DOHH2 (cell line): ENCODE results near the gene PLA2G6.

Experiments used
- H3F3A ChIP-seq: fragments of 200-600 bp; sonication (generic), shearing (Covaris generic); 2 replicates; pipeline ENCODE4 v1.6.0; 2016; ENCODE audit warnings: antibody characterized with exemption, mild to moderate bottlenecking; ENCODE audit not compliant: control insufficient read depth, insufficient read depth
- H3K27ac ChIP-seq: fragments of 200-600 bp; sonication (generic); 2 replicates; pipeline ENCODE4 v1.5.1; 2014; ENCODE audit warnings: low read depth, mild to moderate bottlenecking, low read length, moderate library complexity
- H3K27me3 ChIP-seq: fragments of 200-600 bp; sonication (generic); 2 replicates; pipeline ENCODE4 v1.6.1; 2014; ENCODE audit warnings: mild to moderate bottlenecking, low read length, mixed read lengths; ENCODE audit not compliant: control insufficient read depth
- H3K36me3 ChIP-seq: fragments of 200-600 bp; sonication (generic); 2 replicates; pipeline ENCODE4 v1.6.1; 2014; ENCODE audit warnings: mild to moderate bottlenecking, low read length, moderate library complexity, mixed read lengths; ENCODE audit not compliant: control insufficient read depth
- H3K4me1 ChIP-seq: fragments of 200-600 bp; sonication (generic); 2 replicates; pipeline ENCODE4 v1.6.1; 2014; ENCODE audit warnings: mild to moderate bottlenecking, low read length, mixed read lengths; ENCODE audit not compliant: control insufficient read depth
- H3K4me2 ChIP-seq: fragments of 200-600 bp; sonication (generic); 2 replicates; pipeline ENCODE4 v1.6.0; 2014; ENCODE audit warnings: mild to moderate bottlenecking, low read length, moderate library complexity
- H3K4me3 ChIP-seq: fragments of 200-600 bp; sonication (generic); 2 replicates; pipeline ENCODE4 v1.5.1; 2014; ENCODE audit warnings: mild to moderate bottlenecking, low read length, mixed read lengths
- H3K79me2 ChIP-seq: fragments of 200-600 bp; sonication (generic); 2 replicates; pipeline ENCODE4 v1.6.1; 2014; ENCODE audit warnings: mild to moderate bottlenecking, low read length, mixed read lengths; ENCODE audit not compliant: control insufficient read depth
- H3K9me2 ChIP-seq: fragments of 200-600 bp; sonication (generic); replicated peaks from 2 replicates; pipeline ENCODE4 v1.6.1; 2014; ENCODE audit warnings: mild to moderate bottlenecking, low read length, mixed read lengths; ENCODE audit not compliant: control insufficient read depth
- H3K9me3 ChIP-seq: fragments of 200-600 bp; sonication (generic); 2 replicates; pipeline ENCODE4 v1.6.1; 2014; ENCODE audit warnings: antibody characterized with exemption, low read length, mixed read lengths; ENCODE audit not compliant: control insufficient read depth, insufficient read depth
- H4K20me1 ChIP-seq: fragments of 200-600 bp; sonication (generic); 2 replicates; pipeline ENCODE4 v1.6.0; 2014; ENCODE audit warnings: low read depth, mild to moderate bottlenecking, antibody characterized with exemption, low read length, moderate library complexity; ENCODE audit not compliant: control insufficient read depth, insufficient read depth
- CTCF ChIP-seq: fragments of 200-600 bp; sonication (generic); IDR thresholded peaks from one replicate; pipeline ENCODE4 v1.5.1; 2014; ENCODE audit warnings: antibody characterized with exemption, mild to moderate bottlenecking, low read depth, low read length; ENCODE audit not compliant: poor library complexity, severe bottlenecking
- EZH2phosphoT487 ChIP-seq: fragments of 200-600 bp; sonication (generic); IDR thresholded peaks from 2 replicates; pipeline ENCODE4 v1.6.1; 2017; ENCODE audit warnings: borderline replicate concordance, mild to moderate bottlenecking, antibody characterized with exemption, low read length, moderate library complexity, mixed read lengths

The PLA2G6 gene

GRCh38 chr22:38196791-38197419 lies 15.3 kb upstream of the PLA2G6 start:
- no peaks in the 10 kb centered on the region for H4K20me1 ChIP-seq
- H3K4me2 ChIP-seq: no peak overlapping the region

GRCh38 chr22:38193580-38193979 lies 11.9 kb upstream of the PLA2G6 start:
- Histone ChIP-seq H4K20me1 (no peaks in the 10 kb centered on the region), H3F3A (no peaks in the 10 kb centered on the region), H3K4me3 (no peak overlapping the region), H3K36me3 (no peaks in the 10 kb centered on the region), H3K79me2 (no peaks in the 10 kb centered on the region), H3K4me1 (peaks cover 7% of the 10 kb centered on the region; the same call in 1 of the 2 replicates), H3K9me3 (no peaks in the 10 kb centered on the region), H3K4me2 (no peak overlapping the region), H3K27ac (no peak overlapping the region), H3K9me2 (no peaks in the 10 kb centered on the region), H3K27me3 (peaks cover 3% of the 10 kb centered on the region; the same call in 1 of the 2 replicates)
- TF ChIP-seq CTCF (no peak), EZH2phosphoT487 (no peak)

More at GRCh38 chr22:38196791-38197419, 15.3 kb upstream of the PLA2G6 start:
- H3K79me2 ChIP-seq: no peaks in the 10 kb centered on the region
- H3K36me3 ChIP-seq: no peaks in the 10 kb centered on the region
- H3K27ac ChIP-seq: no peak overlapping the region
- H3K4me3 ChIP-seq: no peak overlapping the region
- no peaks in the 10 kb centered on the region for H3K9me3 ChIP-seq
- H3K9me2 ChIP-seq: no peaks in the 10 kb centered on the region
- H3K27me3 ChIP-seq: peaks cover 3% of the 10 kb centered on the region; the same call in 1 of the 2 replicates
- H3F3A ChIP-seq: peaks cover 4% of the 10 kb centered on the region; the same call in 1 of the 2 replicates
- TF ChIP-seq CTCF (no peak), EZH2phosphoT487 (no peak)
- H3K4me1 ChIP-seq: peaks cover 12% of the 10 kb centered on the region

GRCh38 chr22:38192475-38192863 lies 10.8 kb upstream of the PLA2G6 start:
- H3K36me3 ChIP-seq: no peaks in the 10 kb centered on the region
- no peaks in the 10 kb centered on the region for H3F3A ChIP-seq
- TF ChIP-seq CTCF: no peak
- TF ChIP-seq EZH2phosphoT487: no peak
- H4K20me1 ChIP-seq: no peaks in the 10 kb centered on the region
- peaks cover 7% of the 10 kb centered on the region; the same call in 1 of the 2 replicates for H3K4me1 ChIP-seq
- H3K27ac ChIP-seq: no peak overlapping the region
- H3K79me2 ChIP-seq: no peaks in the 10 kb centered on the region
- no peak overlapping the region for H3K4me2 ChIP-seq
- no peaks in the 10 kb centered on the region for H3K9me2 ChIP-seq
- H3K27me3 ChIP-seq: peaks cover 6% of the 10 kb centered on the region
- H3K4me3 ChIP-seq: no peak overlapping the region
- no peaks in the 10 kb centered on the region for H3K9me3 ChIP-seq
